HCT116 (cell line): Measurements from ENCODE around the gene CLIC4. TPM values are rescaled to one million over a fixed set of nuclear protein-coding genes. Genes with fewer than 3 reads are reported as not detected.

Source experiments
- ATAC-seq: fragments of 200-7000 bp; cut with Tn5 transposase; 2 replicates; pipeline ENCODE4 v1.9.1; 2020; ENCODE audit warnings: mild to moderate bottlenecking, moderate library complexity
- BruUV-seq: library from RNA; stranded (reverse); fragments of 400-500 nt; replicated peaks from 2 replicates; lab custom pipeline; 2021; lab: Mats Ljungman, UMichigan
- CTCF ChIA-PET: fragments of 300-600 bp; sonication (Branson Sonifier 250); formaldehyde crosslinking; loops from one replicate; lab custom pipeline; 2021; ENCODE audit warnings: antibody characterized with exemption; lab: Charles Lee
- POLR2A ChIA-PET: fragments of 300-600, 350-600 bp; sonication (Branson Sonifier 250); formaldehyde crosslinking; loops from one replicate; lab custom pipeline; 2021; ENCODE audit warnings: antibody characterized with exemption; lab: Charles Lee
- RAD21 ChIA-PET, 2 experiments: fragments of 300-600 bp; sonication (Branson Sonifier 250); formaldehyde crosslinking; loops; one replicate each; lab custom pipeline; 2023; ENCODE audit warnings: low total read pairs in 2 of 2; ENCODE audit not compliant: uncharacterized antibody in 2 of 2, unreplicated experiment in 2 of 2, low non-redundant PET in 1 of 2; lab: Charles Lee
- DNase-seq: peaks from one replicate; pipeline ENCODE4 v3.0.0-alpha.2; 2010; ENCODE audit warnings: low read depth, low spot score
- H2AFZ ChIP-seq: fragments of 200-600 bp; shearing (Covaris generic), sonication (generic); 2 replicates; pipeline ENCODE4 v1.6.1; 2017; ENCODE audit warnings: low read depth, mixed run types, mixed read lengths, antibody characterized with exemption, low read length; ENCODE audit not compliant: poor library complexity, severe bottlenecking
- H3K27ac ChIP-seq: 2 replicates; pipeline ENCODE4 v1.5.1; 2012; ENCODE audit warnings: low read depth, low read length
- H3K27me3 ChIP-seq: fragments of 200-600 bp; sonication (generic); 2 replicates; pipeline ENCODE4 v1.6.1; 2016; ENCODE audit warnings: mixed run types, low read length, mixed read lengths; ENCODE audit not compliant: insufficient read depth
- H3K36me3 ChIP-seq, 2 experiments: fragments of 200-500 bp in 1 of 2; fragments of 200-600 bp in 1 of 2; sonication (Bioruptor generic) in 1 of 2; sonication (generic) in 1 of 2; 2 replicates each; pipeline versions ENCODE4 v1.5.1 to v1.6.1; 2014 to 2016; ENCODE audit warnings: low read length in 2 of 2, inconsistent platforms in 1 of 2, mixed read lengths in 1 of 2, mixed run types in 1 of 2; ENCODE audit not compliant: insufficient read depth in 2 of 2, control insufficient read depth in 1 of 2
- H3K4me1 ChIP-seq, 2 experiments: fragments of 200-600 bp in 1 of 2; sonication (generic) in 1 of 2; 2 replicates each; pipeline versions ENCODE4 v1.5.1 to v1.6.1; 2012 to 2017; ENCODE audit warnings: low read length in 2 of 2, inconsistent platforms in 1 of 2, mild to moderate bottlenecking in 1 of 2, mixed read lengths in 1 of 2, mixed run types in 1 of 2, moderate library complexity in 1 of 2; ENCODE audit not compliant: insufficient read depth in 2 of 2, control insufficient read depth in 1 of 2
- H3K4me2 ChIP-seq: fragments of 200-600 bp; sonication (generic); 2 replicates; pipeline ENCODE4 v1.6.1; 2017; ENCODE audit warnings: mixed run types, low read length, mixed read lengths
- H3K4me3 ChIP-seq, 2 experiments: fragments of 200-600 bp in 1 of 2; sonication (generic) in 1 of 2; replicated peaks in 1 of 2; 2 replicates each; pipeline ENCODE4 v1.5.1; 2011 to 2016; ENCODE audit warnings: low read length in 2 of 2, control low read depth in 1 of 2, low read depth in 1 of 2, mild to moderate bottlenecking in 1 of 2, mixed read lengths in 1 of 2, mixed run types in 1 of 2
- H3K79me2 ChIP-seq: fragments of 200-600 bp; sonication (generic); 2 replicates; pipeline ENCODE4 v1.6.1; 2017; ENCODE audit warnings: mild to moderate bottlenecking, mixed run types, low read length, moderate library complexity, mixed read lengths; ENCODE audit not compliant: insufficient read depth
- H3K9ac ChIP-seq: fragments of 200-600 bp; sonication (generic); 2 replicates; pipeline ENCODE4 v1.6.1; 2016; ENCODE audit warnings: low read length, mixed read lengths
- H3K9me2 ChIP-seq: fragments of 200-600 bp; sonication (generic), shearing (Covaris generic); 2 replicates; pipeline ENCODE4 v1.6.1; 2017; ENCODE audit warnings: mixed run types, mild to moderate bottlenecking, moderate library complexity; ENCODE audit not compliant: insufficient read depth
- H3K9me3 ChIP-seq, 2 experiments: fragments of 200-500 bp in 1 of 2; fragments of 200-600 bp in 1 of 2; sonication (Bioruptor generic) in 1 of 2; sonication (generic) in 1 of 2; 2 replicates each; pipeline ENCODE4 v1.6.1; 2014 to 2017; ENCODE audit warnings: low read length in 2 of 2, mixed read lengths in 2 of 2, inconsistent platforms in 1 of 2, low read depth in 1 of 2, mild to moderate bottlenecking in 1 of 2, mixed run types in 1 of 2, moderate library complexity in 1 of 2; ENCODE audit not compliant: control insufficient read depth in 1 of 2, insufficient read depth in 1 of 2
- H4K20me1 ChIP-seq: fragments of 200-600 bp; sonication (generic), shearing (Covaris generic); 2 replicates; pipeline ENCODE4 v1.6.1; 2017; ENCODE audit warnings: mixed run types, mild to moderate bottlenecking, moderate library complexity; ENCODE audit not compliant: insufficient read depth
- CBX3 ChIP-seq: IDR thresholded peaks from 2 replicates; pipeline ENCODE4 v1.6.1; 2012; ENCODE audit warnings: low read depth
- EZH2 ChIP-seq: fragments of 200-600 bp; sonication (generic); IDR thresholded peaks from 2 replicates; pipeline ENCODE4 v1.6.1; 2017; ENCODE audit warnings: antibody characterized with exemption, mixed run types
- JUND ChIP-seq: IDR thresholded peaks from 2 replicates; pipeline ENCODE4 v1.6.1; 2012
- POLR2A ChIP-seq: IDR thresholded peaks from 2 replicates; pipeline ENCODE4 v1.7.0; 2011; ENCODE audit warnings: borderline replicate concordance; ENCODE audit not compliant: insufficient read depth, insufficient read length; ENCODE audit errors: extremely low read depth
- POLR2AphosphoS5 ChIP-seq: IDR thresholded peaks from 2 replicates; pipeline ENCODE4 v1.6.1; 2011; ENCODE audit warnings: mild to moderate bottlenecking, low read depth, low read length, moderate library complexity
- RAD21 ChIP-seq: IDR thresholded peaks from 2 replicates; pipeline ENCODE4 v1.6.1; 2012; ENCODE audit warnings: low read depth, mild to moderate bottlenecking
- SIN3A ChIP-seq: IDR thresholded peaks from 2 replicates; pipeline ENCODE4 v1.6.1; 2012; ENCODE audit warnings: low read depth
- SP1 ChIP-seq: IDR thresholded peaks from 2 replicates; pipeline ENCODE4 v1.6.1; 2012; ENCODE audit warnings: low read depth
- TCF7L2 ChIP-seq: IDR thresholded peaks from 2 replicates; pipeline ENCODE4 v1.7.0; 2011; ENCODE audit warnings: borderline replicate concordance, inconsistent platforms; ENCODE audit not compliant: insufficient read depth, insufficient read length; ENCODE audit errors: extremely low read depth
- YY1 ChIP-seq: IDR thresholded peaks from 2 replicates; pipeline ENCODE4 v1.6.1; 2011; ENCODE audit warnings: low read length, low read depth, moderate library complexity, mild to moderate bottlenecking; ENCODE audit not compliant: insufficient replicate concordance; ENCODE audit errors: extremely low read depth
- ZFX ChIP-seq: fragments of 450-650 bp; IDR thresholded peaks from 2 replicates; pipeline ENCODE4 v1.6.1; 2017
- ZNF274 ChIP-seq: fragments of 200-500 bp; sonication (Bioruptor generic); IDR thresholded peaks from 2 replicates; pipeline ENCODE4 v1.6.1; 2014; ENCODE audit warnings: mild to moderate bottlenecking, low read depth, low read length, inconsistent platforms
- intact Hi-C: fragments of 100-400 bp; cut with micrococcal nuclease; formaldehyde crosslinking; loops from 2 replicates; pipeline ENCODE4 v1.10.0; 2022
- total RNA-seq: library from RNA; stranded (reverse); gene quantifications from one replicate; pipeline ENCODE4 v1.2.1, GENCODE V29; 2021; ENCODE audit not compliant: unreplicated experiment
- TF ChIP-seq, protein P1 (sequence below): IDR thresholded peaks from 2 replicates; pipeline ENCODE4 v1.6.1; 2011; ENCODE audit warnings: mild to moderate bottlenecking, low read length, moderate library complexity; ENCODE audit not compliant: insufficient replicate concordance; ENCODE audit errors: extremely low read depth
- TF ChIP-seq, protein P2 (sequence below): IDR thresholded peaks from 2 replicates; pipeline ENCODE4 v1.6.1; 2012; ENCODE audit warnings: low read depth

Gene CLIC4
- total RNA-seq, 1 experiment from 2014 or later, result 77.2 TPM

DNA sequence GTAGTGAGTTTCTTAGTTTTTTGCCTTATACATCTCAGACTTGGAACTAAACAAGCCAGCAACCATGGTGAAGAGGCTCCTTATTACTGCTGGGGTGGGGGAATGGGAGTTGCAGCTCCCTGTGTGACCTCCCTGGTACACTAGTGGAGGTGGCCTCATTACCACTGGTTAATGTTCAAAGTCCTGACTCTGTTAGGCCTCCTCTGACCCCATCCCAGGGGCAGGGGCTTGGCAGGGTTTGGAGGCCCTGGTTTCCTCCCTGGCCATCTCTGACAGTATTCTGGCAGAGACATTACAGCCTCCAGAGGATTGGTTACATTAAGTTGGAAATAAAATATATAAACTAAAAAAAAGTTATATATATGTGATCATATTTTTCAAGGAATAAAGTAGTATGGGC lies 45.2 kb downstream of the CLIC4 start (continued):
- TF ChIP-seq, protein P1, sequence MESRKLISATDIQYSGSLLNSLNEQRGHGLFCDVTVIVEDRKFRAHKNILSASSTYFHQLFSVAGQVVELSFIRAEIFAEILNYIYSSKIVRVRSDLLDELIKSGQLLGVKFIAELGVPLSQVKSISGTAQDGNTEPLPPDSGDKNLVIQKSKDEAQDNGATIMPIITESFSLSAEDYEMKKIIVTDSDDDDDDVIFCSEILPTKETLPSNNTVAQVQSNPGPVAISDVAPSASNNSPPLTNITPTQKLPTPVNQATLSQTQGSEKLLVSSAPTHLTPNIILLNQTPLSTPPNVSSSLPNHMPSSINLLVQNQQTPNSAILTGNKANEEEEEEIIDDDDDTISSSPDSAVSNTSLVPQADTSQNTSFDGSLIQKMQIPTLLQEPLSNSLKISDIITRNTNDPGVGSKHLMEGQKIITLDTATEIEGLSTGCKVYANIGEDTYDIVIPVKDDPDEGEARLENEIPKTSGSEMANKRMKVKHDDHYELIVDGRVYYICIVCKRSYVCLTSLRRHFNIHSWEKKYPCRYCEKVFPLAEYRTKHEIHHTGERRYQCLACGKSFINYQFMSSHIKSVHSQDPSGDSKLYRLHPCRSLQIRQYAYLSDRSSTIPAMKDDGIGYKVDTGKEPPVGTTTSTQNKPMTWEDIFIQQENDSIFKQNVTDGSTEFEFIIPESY, result no peak
- TF ChIP-seq RAD21 (no peak), JUND (no peak), TCF7L2 (no peak)

GRCh38 chr1:24793447-24794129 lies 48.3 kb downstream of the CLIC4 start:
- Histone ChIP-seq H3K9me2 (no peaks in the 10 kb centered on the region), H3K79me2 (0 out of 2 replicates have a peak, but pooled peaks cover 7% of the 10 kb centered on the region), H3K9ac (no peak overlapping the region), H3K27me3 (no peaks in the 10 kb centered on the region), H3K9me3 (no peaks in the 10 kb centered on the region), H3K4me3 (no peak overlapping the region), H3K4me2 (no peak overlapping the region), H3K27ac (no peak overlapping the region), H2AFZ (no peak overlapping the region), H4K20me1 (no peaks in the 10 kb centered on the region), H3K4me1 (no peaks in the 10 kb centered on the region), H3K36me3 (no peaks in the 10 kb centered on the region)
- POLR2A ChIA-PET, result no interaction called here
- no TSS peak for BruUV-seq
- DNase-seq (no peak), ATAC-seq (no peak)
- intact Hi-C loops, result no loop called here
- CTCF ChIA-PET, result no interaction called here
- RAD21 ChIA-PET, result no interaction called here
- TF ChIP-seq, protein P1, result no peak
- TF ChIP-seq SIN3A, result no peak
- TF ChIP-seq EZH2, result no peak
- TF ChIP-seq YY1, result no peak
- no peak for TF ChIP-seq CBX3
- no peak for TF ChIP-seq POLR2A
- TF ChIP-seq TCF7L2, result no peak
- TF ChIP-seq ZNF274, result no peak
- no peak for TF ChIP-seq POLR2AphosphoS5
- TF ChIP-seq, protein P2, sequence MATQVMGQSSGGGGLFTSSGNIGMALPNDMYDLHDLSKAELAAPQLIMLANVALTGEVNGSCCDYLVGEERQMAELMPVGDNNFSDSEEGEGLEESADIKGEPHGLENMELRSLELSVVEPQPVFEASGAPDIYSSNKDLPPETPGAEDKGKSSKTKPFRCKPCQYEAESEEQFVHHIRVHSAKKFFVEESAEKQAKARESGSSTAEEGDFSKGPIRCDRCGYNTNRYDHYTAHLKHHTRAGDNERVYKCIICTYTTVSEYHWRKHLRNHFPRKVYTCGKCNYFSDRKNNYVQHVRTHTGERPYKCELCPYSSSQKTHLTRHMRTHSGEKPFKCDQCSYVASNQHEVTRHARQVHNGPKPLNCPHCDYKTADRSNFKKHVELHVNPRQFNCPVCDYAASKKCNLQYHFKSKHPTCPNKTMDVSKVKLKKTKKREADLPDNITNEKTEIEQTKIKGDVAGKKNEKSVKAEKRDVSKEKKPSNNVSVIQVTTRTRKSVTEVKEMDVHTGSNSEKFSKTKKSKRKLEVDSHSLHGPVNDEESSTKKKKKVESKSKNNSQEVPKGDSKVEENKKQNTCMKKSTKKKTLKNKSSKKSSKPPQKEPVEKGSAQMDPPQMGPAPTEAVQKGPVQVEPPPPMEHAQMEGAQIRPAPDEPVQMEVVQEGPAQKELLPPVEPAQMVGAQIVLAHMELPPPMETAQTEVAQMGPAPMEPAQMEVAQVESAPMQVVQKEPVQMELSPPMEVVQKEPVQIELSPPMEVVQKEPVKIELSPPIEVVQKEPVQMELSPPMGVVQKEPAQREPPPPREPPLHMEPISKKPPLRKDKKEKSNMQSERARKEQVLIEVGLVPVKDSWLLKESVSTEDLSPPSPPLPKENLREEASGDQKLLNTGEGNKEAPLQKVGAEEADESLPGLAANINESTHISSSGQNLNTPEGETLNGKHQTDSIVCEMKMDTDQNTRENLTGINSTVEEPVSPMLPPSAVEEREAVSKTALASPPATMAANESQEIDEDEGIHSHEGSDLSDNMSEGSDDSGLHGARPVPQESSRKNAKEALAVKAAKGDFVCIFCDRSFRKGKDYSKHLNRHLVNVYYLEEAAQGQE, result no peak
- no peak for TF ChIP-seq ZFX
- no peak for TF ChIP-seq SP1
